ENCODE results near the gene XIAP. TPM values are rescaled to one million over a fixed set of nuclear protein-coding genes. Genes with fewer than 3 reads are reported as not detected.

Gene XIAP
- total and polyA plus RNA-seq, 2 experiments from 2014 or later = 12.8 to 25.5 TPM

DNA sequence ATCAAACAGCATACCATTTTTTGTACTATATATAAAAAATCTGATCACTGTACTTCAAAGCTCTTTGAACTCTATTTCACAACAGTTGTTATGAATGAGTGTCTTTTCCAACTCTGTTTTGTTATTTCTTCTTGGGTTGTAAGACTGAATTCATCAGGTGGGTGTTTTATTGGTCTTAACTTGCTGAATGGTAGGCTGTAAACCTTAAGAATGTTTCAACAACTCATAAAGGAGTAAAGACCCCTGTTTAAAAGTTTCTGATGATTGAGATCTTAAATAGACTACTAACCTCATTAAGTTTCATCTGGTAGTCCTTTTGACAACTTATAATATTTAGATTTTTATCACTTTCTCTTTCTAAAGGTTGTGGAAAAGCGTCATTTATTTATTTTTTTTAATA lies 83.2 kb downstream of the XIAP start:
- H2AFZ ChIP-seq = no peak overlapping the region
- peaks cover 7% of the 10 kb centered on the region; the same call in 1 of the 2 replicates for H3K4me1 ChIP-seq (ENCODE audit: insufficient read depth)
- H3K27me3 Mint-ChIP-seq (ENCODE audit: insufficient read depth, low read depth, poor library complexity) = peaks cover 2% of the 10 kb centered on the region
- DNase-seq (ENCODE audit: low spot score) = no peak
- H3K27ac ChIP-seq (ENCODE audit: low read depth) = no peak overlapping the region
- no peaks in the 10 kb centered on the region for H3K9me3 Mint-ChIP-seq
- H3K79me2 ChIP-seq (replicated peaks; ENCODE audit: insufficient read depth) = no peaks in the 10 kb centered on the region
- H3K36me3 Mint-ChIP-seq (ENCODE audit: low read depth) = no peaks in the 10 kb centered on the region
- peaks cover 7% of the 10 kb centered on the region; the same call in 2 of the 3 replicates for H3K4me1 Mint-ChIP-seq
- no peak overlapping the region for H3K27ac Mint-ChIP-seq
- no peaks in the 10 kb centered on the region for H4K20me1 ChIP-seq (replicated peaks; ENCODE audit: insufficient read depth)
- no peaks in the 10 kb centered on the region for H3K27me3 ChIP-seq (ENCODE audit: insufficient read depth)
- H3K9me2 ChIP-seq (ENCODE audit: insufficient read depth) = no peaks in the 10 kb centered on the region
- H3K4me3 Mint-ChIP-seq = no peak overlapping the region
- H3K4me2 ChIP-seq = no peak overlapping the region
- no peak for ATAC-seq
- H3K4me3 ChIP-seq = no peak overlapping the region
- no peaks in the 10 kb centered on the region for H3F3A ChIP-seq (replicated peaks; ENCODE audit: low read depth)
- TF ChIP-seq ZNF331 (CRISPR knock-in tag; IDR thresholded peaks at IDR 0.05; ENCODE audit: low read depth) = no peak
- TF ChIP-seq EZH2 (IDR thresholded peaks at IDR 0.05; ENCODE audit: low read depth, unreplicated experiment) = no peak
- TF ChIP-seq ZNF114 (CRISPR knock-in tag; IDR thresholded peaks at IDR 0.05) = no peak
- TF ChIP-seq EZH2phosphoT487 (IDR thresholded peaks at IDR 0.05; ENCODE audit: unreplicated experiment) = no peak
- TF ChIP-seq POLR2AphosphoS5 (IDR thresholded peaks at IDR 0.05; ENCODE audit: low read depth) = no peak
- TF ChIP-seq CREB1 (CRISPR knock-in tag; IDR thresholded peaks at IDR 0.05; ENCODE audit: low read depth) = no peak
- no peak for TF ChIP-seq JUNB (IDR thresholded peaks at IDR 0.05; ENCODE audit: unreplicated experiment)
- no peaks in the 10 kb centered on the region for H3K36me3 ChIP-seq (ENCODE audit: insufficient read depth)

DNA sequence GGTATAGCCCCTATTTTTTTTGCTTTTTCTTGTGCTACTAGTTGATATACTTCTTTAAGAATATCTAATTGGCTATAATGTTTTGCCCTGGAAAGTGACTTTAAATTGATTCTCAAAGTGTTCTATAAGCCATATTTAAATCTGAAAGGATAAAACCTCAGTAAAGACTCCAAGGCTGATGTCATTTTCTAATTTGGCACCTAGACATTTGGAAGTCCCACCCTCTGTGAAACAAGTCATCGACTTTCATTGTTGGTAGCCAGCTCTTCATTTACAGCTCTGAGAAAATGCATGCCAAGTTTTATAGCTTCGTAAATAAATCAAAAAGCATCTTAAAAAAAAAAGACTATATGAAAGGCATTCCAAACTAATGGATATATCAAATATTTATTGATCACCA lies 83.6 kb downstream of the XIAP start:
- no peaks in the 10 kb centered on the region for H3K27me3 ChIP-seq (ENCODE audit: insufficient read depth)
- ATAC-seq (no peak), DNase-seq (ENCODE audit: low spot score) (no peak)
- H3K9me3 Mint-ChIP-seq = no peaks in the 10 kb centered on the region
- no peaks in the 10 kb centered on the region for H4K20me1 ChIP-seq (replicated peaks; ENCODE audit: insufficient read depth)
- no peaks in the 10 kb centered on the region for H3K9me2 ChIP-seq (ENCODE audit: insufficient read depth)
- H3K4me1 Mint-ChIP-seq = peaks cover 7% of the 10 kb centered on the region; the same call in 2 of the 3 replicates
- no peak overlapping the region for H3K4me3 Mint-ChIP-seq
- H3K4me2 ChIP-seq = no peak overlapping the region
- H3K27ac ChIP-seq (ENCODE audit: low read depth) = no peak overlapping the region
- no peak overlapping the region for H3K4me3 ChIP-seq
- no peaks in the 10 kb centered on the region for H3K36me3 Mint-ChIP-seq (ENCODE audit: low read depth)
- peaks cover 7% of the 10 kb centered on the region; the same call in 1 of the 2 replicates for H3K4me1 ChIP-seq (ENCODE audit: insufficient read depth)
- no peaks in the 10 kb centered on the region for H3F3A ChIP-seq (replicated peaks; ENCODE audit: low read depth)
- no peaks in the 10 kb centered on the region for H3K36me3 ChIP-seq (ENCODE audit: insufficient read depth)
- no peaks in the 10 kb centered on the region for H3K79me2 ChIP-seq (replicated peaks; ENCODE audit: insufficient read depth)
- no peak overlapping the region for H2AFZ ChIP-seq
- H3K27me3 Mint-ChIP-seq (ENCODE audit: insufficient read depth, low read depth, poor library complexity) = peaks cover 2% of the 10 kb centered on the region
- no peak overlapping the region for H3K27ac Mint-ChIP-seq
- no peak for TF ChIP-seq POLR2AphosphoS5 (IDR thresholded peaks at IDR 0.05; ENCODE audit: low read depth)
- TF ChIP-seq, protein P1, sequence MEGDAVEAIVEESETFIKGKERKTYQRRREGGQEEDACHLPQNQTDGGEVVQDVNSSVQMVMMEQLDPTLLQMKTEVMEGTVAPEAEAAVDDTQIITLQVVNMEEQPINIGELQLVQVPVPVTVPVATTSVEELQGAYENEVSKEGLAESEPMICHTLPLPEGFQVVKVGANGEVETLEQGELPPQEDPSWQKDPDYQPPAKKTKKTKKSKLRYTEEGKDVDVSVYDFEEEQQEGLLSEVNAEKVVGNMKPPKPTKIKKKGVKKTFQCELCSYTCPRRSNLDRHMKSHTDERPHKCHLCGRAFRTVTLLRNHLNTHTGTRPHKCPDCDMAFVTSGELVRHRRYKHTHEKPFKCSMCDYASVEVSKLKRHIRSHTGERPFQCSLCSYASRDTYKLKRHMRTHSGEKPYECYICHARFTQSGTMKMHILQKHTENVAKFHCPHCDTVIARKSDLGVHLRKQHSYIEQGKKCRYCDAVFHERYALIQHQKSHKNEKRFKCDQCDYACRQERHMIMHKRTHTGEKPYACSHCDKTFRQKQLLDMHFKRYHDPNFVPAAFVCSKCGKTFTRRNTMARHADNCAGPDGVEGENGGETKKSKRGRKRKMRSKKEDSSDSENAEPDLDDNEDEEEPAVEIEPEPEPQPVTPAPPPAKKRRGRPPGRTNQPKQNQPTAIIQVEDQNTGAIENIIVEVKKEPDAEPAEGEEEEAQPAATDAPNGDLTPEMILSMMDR (conservative IDR thresholded peaks at IDR 0.05; ENCODE audit: low read depth in 2 of 2) = no peak
- TF ChIP-seq, protein P2, sequence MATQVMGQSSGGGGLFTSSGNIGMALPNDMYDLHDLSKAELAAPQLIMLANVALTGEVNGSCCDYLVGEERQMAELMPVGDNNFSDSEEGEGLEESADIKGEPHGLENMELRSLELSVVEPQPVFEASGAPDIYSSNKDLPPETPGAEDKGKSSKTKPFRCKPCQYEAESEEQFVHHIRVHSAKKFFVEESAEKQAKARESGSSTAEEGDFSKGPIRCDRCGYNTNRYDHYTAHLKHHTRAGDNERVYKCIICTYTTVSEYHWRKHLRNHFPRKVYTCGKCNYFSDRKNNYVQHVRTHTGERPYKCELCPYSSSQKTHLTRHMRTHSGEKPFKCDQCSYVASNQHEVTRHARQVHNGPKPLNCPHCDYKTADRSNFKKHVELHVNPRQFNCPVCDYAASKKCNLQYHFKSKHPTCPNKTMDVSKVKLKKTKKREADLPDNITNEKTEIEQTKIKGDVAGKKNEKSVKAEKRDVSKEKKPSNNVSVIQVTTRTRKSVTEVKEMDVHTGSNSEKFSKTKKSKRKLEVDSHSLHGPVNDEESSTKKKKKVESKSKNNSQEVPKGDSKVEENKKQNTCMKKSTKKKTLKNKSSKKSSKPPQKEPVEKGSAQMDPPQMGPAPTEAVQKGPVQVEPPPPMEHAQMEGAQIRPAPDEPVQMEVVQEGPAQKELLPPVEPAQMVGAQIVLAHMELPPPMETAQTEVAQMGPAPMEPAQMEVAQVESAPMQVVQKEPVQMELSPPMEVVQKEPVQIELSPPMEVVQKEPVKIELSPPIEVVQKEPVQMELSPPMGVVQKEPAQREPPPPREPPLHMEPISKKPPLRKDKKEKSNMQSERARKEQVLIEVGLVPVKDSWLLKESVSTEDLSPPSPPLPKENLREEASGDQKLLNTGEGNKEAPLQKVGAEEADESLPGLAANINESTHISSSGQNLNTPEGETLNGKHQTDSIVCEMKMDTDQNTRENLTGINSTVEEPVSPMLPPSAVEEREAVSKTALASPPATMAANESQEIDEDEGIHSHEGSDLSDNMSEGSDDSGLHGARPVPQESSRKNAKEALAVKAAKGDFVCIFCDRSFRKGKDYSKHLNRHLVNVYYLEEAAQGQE (IDR thresholded peaks at IDR 0.05; ENCODE audit: unreplicated experiment) = no peak
- TF ChIP-seq, protein P3, sequence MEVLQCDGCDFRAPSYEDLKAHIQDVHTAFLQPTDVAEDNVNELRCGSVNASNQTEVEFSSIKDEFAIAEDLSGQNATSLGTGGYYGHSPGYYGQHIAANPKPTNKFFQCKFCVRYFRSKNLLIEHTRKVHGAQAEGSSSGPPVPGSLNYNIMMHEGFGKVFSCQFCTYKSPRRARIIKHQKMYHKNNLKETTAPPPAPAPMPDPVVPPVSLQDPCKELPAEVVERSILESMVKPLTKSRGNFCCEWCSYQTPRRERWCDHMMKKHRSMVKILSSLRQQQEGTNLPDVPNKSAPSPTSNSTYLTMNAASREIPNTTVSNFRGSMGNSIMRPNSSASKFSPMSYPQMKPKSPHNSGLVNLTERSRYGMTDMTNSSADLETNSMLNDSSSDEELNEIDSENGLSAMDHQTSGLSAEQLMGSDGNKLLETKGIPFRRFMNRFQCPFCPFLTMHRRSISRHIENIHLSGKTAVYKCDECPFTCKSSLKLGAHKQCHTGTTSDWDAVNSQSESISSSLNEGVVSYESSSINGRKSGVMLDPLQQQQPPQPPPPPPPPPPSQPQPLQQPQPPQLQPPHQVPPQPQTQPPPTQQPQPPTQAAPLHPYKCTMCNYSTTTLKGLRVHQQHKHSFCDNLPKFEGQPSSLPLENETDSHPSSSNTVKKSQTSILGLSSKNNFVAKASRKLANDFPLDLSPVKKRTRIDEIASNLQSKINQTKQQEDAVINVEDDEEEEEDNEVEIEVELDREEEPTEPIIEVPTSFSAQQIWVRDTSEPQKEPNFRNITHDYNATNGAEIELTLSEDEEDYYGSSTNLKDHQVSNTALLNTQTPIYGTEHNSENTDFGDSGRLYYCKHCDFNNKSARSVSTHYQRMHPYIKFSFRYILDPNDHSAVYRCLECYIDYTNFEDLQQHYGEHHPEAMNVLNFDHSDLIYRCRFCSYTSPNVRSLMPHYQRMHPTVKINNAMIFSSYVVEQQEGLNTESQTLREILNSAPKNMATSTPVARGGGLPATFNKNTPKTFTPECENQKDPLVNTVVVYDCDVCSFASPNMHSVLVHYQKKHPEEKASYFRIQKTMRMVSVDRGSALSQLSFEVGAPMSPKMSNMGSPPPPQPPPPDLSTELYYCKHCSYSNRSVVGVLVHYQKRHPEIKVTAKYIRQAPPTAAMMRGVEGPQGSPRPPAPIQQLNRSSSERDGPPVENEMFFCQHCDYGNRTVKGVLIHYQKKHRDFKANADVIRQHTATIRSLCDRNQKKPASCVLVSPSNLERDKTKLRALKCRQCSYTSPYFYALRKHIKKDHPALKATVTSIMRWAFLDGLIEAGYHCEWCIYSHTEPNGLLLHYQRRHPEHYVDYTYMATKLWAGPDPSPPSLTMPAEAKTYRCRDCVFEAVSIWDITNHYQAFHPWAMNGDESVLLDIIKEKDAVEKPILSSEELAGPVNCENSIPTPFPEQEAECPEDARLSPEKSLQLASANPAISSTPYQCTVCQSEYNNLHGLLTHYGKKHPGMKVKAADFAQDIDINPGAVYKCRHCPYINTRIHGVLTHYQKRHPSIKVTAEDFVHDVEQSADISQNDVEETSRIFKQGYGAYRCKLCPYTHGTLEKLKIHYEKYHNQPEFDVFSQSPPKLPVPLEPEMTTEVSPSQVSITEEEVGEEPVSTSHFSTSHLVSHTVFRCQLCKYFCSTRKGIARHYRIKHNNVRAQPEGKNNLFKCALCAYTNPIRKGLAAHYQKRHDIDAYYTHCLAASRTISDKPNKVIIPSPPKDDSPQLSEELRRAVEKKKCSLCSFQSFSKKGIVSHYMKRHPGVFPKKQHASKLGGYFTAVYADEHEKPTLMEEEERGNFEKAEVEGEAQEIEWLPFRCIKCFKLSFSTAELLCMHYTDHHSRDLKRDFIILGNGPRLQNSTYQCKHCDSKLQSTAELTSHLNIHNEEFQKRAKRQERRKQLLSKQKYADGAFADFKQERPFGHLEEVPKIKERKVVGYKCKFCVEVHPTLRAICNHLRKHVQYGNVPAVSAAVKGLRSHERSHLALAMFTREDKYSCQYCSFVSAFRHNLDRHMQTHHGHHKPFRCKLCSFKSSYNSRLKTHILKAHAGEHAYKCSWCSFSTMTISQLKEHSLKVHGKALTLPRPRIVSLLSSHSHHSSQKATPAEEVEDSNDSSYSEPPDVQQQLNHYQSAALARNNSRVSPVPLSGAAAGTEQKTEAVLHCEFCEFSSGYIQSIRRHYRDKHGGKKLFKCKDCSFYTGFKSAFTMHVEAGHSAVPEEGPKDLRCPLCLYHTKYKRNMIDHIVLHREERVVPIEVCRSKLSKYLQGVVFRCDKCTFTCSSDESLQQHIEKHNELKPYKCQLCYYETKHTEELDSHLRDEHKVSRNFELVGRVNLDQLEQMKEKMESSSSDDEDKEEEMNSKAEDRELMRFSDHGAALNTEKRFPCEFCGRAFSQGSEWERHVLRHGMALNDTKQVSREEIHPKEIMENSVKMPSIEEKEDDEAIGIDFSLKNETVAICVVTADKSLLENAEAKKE (CRISPR knock-in tag; IDR thresholded peaks at IDR 0.05) = no peak
- no peak for TF ChIP-seq EZH2phosphoT487 (IDR thresholded peaks at IDR 0.05; ENCODE audit: unreplicated experiment)
